ENCODE measurements around the gene EIF5A.
"Not testable (repeated sequence)": the region's sequence is repeated elsewhere in the genome, so short reads cannot be mapped to it uniquely, and the experiment has no call there.

Gene EIF5A

DNA sequence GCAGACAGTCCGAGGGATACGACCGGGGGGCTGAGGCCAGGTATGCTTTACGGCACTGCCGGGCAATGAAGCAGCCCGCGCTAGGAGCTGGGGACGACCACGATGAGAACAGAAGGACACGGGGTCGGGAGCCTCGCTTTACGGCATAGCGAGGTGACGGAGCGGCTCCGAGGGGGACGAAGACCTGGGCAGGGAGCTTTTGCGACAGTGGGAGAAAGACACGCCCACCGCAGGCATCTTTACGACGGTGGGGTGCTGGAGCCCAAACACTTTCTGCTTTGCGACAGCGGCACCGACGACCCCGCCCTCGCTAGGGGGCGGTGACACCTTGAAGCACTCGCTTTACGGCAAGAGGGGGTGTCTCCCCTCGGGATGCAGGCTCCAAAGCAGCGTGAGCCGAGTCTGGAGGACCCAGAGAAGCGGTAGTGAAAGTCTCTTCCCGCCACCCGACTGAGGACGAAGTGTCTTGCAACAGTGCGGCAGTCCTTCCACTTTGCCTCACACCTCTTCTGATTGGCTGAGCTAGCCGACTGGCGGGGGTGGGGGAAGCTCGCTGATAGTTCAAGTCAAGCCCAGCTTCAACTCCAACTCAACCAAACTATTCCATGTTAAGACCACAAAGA, 22.1 kb downstream of the EIF5A start:
- peak overlapping the region; percentile 99 for H3K4me3 Mint-ChIP-seq
- peaks cover 47% of the 10 kb centered on the region for H3K4me1 Mint-ChIP-seq
- H3K9me3 Mint-ChIP-seq = no peaks in the 10 kb centered on the region
- H3K36me3 Mint-ChIP-seq (ENCODE audit: low read depth) = no peaks in the 10 kb centered on the region
- peak; percentile 95 for DNase-seq
- peak overlapping the region; percentile 97 for H3K27ac Mint-ChIP-seq
- peaks cover 4% of the 10 kb centered on the region for H3K27me3 Mint-ChIP-seq (ENCODE audit: low read depth, poor library complexity)
- TF ChIP-seq, protein P1, sequence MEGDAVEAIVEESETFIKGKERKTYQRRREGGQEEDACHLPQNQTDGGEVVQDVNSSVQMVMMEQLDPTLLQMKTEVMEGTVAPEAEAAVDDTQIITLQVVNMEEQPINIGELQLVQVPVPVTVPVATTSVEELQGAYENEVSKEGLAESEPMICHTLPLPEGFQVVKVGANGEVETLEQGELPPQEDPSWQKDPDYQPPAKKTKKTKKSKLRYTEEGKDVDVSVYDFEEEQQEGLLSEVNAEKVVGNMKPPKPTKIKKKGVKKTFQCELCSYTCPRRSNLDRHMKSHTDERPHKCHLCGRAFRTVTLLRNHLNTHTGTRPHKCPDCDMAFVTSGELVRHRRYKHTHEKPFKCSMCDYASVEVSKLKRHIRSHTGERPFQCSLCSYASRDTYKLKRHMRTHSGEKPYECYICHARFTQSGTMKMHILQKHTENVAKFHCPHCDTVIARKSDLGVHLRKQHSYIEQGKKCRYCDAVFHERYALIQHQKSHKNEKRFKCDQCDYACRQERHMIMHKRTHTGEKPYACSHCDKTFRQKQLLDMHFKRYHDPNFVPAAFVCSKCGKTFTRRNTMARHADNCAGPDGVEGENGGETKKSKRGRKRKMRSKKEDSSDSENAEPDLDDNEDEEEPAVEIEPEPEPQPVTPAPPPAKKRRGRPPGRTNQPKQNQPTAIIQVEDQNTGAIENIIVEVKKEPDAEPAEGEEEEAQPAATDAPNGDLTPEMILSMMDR (IDR thresholded peaks at IDR 0.05) = no peak

DNA sequence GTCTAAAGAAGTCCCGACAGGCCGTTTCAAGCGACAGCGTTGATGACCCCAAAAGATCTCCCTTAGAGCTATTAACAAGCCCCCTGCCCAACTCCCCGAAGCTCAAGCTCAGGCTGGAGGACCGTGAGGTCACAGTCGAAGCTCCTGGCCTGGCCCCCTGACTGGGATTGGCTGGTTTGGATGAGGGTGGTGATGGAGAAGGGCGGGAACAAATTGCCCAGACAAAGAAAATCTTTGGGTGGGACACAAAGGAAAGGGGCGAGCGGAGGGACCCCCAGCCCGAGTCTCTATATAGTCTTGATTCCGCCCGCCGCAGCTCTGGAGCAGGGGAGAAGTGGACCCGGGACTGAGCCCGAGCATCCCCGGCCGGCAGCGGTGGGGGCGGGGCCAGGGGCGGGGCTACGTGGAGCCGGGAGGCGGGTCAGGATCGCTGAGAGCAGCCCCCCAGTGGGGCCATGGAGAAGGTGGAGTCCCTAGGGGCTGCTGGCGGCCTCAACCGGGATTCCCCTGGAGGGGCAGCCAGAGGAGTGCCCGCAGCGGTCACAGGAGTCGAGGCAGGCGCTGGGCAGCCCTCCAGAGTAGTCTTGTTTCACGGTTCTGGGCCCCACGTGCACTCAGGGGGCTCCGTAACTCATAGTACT, 22.7 kb downstream of the EIF5A start:
- H3K27me3 Mint-ChIP-seq (ENCODE audit: low read depth, poor library complexity) = peaks cover 4% of the 10 kb centered on the region
- no peaks in the 10 kb centered on the region for H3K9me3 Mint-ChIP-seq
- H3K36me3 Mint-ChIP-seq (ENCODE audit: low read depth) = no peaks in the 10 kb centered on the region
- peak overlapping the region; percentile 99 for H3K4me3 Mint-ChIP-seq
- peak; percentile 87 for DNase-seq
- peaks cover 47% of the 10 kb centered on the region for H3K4me1 Mint-ChIP-seq
- peak overlapping the region; percentile 97 for H3K27ac Mint-ChIP-seq
- TF ChIP-seq, protein P1 (IDR thresholded peaks at IDR 0.05) = no peak

DNA sequence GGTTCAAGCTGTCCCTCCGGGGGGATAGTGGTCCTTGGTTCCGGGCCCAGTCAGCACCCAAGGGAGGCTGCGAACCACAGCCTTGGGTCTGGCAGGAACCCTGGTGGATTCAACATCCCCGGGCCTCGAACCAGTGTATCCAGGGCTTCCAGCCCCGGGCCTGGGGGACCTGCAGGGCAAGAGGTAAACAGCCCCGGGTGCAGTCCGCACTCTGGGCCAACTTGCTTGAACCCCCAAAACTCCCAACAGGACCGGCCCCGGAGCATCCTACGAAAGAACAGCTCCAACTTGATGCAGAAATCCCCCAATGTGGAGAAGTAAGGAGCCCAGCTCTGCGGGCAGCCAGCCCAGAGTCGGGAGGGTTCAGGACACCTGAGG, 23.2 kb downstream of the EIF5A start:
- H3K4me3 Mint-ChIP-seq = peak overlapping the region; percentile 99
- peaks cover 52% of the 10 kb centered on the region for H3K4me1 Mint-ChIP-seq
- no peak for DNase-seq
- peaks cover 4% of the 10 kb centered on the region for H3K27me3 Mint-ChIP-seq (ENCODE audit: low read depth, poor library complexity)
- no peaks in the 10 kb centered on the region for H3K9me3 Mint-ChIP-seq
- H3K27ac Mint-ChIP-seq = peak overlapping the region; percentile 71
- H3K36me3 Mint-ChIP-seq (ENCODE audit: low read depth) = no peaks in the 10 kb centered on the region
- TF ChIP-seq, protein P1 (IDR thresholded peaks at IDR 0.05) = no peak

DNA sequence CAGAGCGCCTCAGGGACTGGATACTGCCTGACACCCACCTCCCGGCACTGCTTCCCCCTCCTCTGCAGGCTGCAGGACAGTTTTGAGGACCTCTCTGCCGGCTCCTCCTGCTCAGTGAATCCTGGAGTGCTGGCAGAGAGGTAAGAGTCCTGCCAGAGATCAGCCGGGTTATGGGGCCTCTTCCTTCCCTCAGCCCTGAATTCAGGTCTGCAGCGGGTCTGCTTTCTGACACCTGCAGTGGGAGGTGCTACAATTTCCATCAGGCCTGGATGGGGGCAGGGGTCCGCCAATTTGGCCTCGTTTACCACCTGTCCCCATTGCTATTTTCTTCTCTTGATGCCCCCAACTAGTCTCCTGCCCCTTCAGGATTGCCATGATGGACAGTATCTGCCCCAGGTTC, 24.7 kb downstream of the EIF5A start:
- DNase-seq = no peak
- TF ChIP-seq, protein P1 (IDR thresholded peaks at IDR 0.05) = no peak
- H3K9me3 Mint-ChIP-seq = no peaks in the 10 kb centered on the region
- no peaks in the 10 kb centered on the region for H3K36me3 Mint-ChIP-seq (ENCODE audit: low read depth)
- H3K4me1 Mint-ChIP-seq = peaks cover 64% of the 10 kb centered on the region
- peak overlapping the region; percentile 16 for H3K27ac Mint-ChIP-seq
- peaks cover 4% of the 10 kb centered on the region for H3K27me3 Mint-ChIP-seq (ENCODE audit: low read depth, poor library complexity)
- H3K4me3 Mint-ChIP-seq = peak overlapping the region; percentile 59

DNA sequence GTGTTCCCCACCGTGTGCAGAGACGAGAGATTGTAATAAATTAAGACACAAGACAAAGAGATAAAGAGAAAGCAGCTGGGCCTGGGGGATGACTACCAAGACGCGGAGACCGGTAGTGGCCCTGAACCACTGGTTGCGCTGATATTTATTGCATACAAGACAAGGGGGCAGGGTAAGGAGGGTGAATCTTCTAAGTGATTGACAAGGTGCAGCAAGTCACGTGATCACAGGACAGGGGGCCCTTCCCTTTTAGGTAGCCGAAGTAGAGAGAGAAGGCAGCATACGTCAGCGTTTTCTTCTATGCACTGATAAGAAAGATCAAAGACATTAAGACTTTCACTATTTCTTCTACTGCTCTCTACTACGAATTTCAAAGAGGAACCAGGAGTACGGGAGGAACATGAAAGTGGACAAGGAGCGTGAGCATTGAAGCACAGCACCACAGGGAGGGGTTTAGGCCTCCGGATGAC, 25.2 kb downstream of the EIF5A start:
- peaks cover 66% of the 10 kb centered on the region for H3K4me1 Mint-ChIP-seq
- not testable (repeated sequence) for H3K36me3 Mint-ChIP-seq (ENCODE audit: low read depth); DNase-seq; H3K27me3 Mint-ChIP-seq (ENCODE audit: low read depth, poor library complexity); H3K9me3 Mint-ChIP-seq
- H3K4me3 Mint-ChIP-seq = peak overlapping the region; percentile 59
- peak overlapping the region; percentile 44 for H3K27ac Mint-ChIP-seq

DNA sequence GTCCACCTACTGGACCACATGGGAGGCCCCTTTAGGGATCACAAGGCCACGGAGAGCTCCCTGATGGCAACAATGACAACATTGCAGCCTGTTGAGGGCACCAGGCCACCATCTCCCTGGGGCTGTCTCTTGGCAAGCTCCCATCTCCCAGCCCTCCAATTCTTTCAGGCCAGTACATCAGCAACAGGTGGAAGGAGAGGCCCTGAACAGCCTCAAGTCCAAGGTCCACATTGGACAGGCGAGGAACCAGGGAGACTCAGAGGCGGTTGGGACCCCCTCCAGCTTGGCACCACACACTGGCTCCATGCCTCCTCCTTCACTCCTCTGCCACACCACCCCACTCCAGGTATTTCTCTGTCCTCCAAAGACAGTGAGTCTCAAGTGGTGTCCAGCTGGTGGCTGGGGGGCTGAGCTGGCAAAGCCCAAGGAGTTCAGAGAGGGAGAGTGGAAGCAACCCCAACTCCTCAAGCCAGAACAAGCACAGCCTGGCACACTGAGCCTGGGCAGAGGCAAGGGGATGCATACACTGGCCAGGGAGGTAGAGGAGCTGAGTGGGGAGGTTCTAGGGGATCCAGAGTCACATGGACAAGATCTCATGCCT, 27.6 kb downstream of the EIF5A start:
- H3K4me1 Mint-ChIP-seq = peaks cover 57% of the 10 kb centered on the region
- H3K4me3 Mint-ChIP-seq = no peak overlapping the region

DNA sequence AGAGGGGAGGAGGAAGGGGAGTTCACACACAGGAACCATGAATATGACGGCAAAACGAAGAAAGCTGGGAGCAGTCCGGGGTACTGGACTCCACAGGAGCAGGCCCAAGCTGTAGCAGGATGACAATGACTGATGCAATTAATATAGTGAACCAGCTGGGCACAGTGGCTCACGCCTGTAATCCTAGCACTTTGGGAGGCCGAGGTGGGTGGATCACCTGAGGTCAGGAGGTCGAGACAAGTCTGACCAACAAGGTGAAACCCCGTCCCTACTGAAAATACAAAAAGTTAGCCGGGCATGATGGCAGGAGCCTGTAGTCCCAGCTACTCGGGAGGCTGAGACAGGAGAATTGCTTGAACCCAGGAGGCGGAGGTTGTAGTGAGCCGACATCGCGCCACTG, 28.3 kb downstream of the EIF5A start:
- Mint-ChIP-seq H3K27ac (peak overlapping the region; percentile 90), H3K4me1 (peaks cover 51% of the 10 kb centered on the region)
- not testable (repeated sequence) for DNase-seq; H3K27me3 Mint-ChIP-seq (ENCODE audit: low read depth, poor library complexity); H3K4me3 Mint-ChIP-seq; H3K36me3 Mint-ChIP-seq (ENCODE audit: low read depth); H3K9me3 Mint-ChIP-seq

More for the DNA sequence above, 27.6 kb downstream of the EIF5A start:
- no peak for DNase-seq
- TF ChIP-seq, protein P1 (IDR thresholded peaks at IDR 0.05) = no peak
- H3K27ac Mint-ChIP-seq = peak overlapping the region; percentile 90
- peaks cover 4% of the 10 kb centered on the region for H3K27me3 Mint-ChIP-seq (ENCODE audit: low read depth, poor library complexity)
- no peaks in the 10 kb centered on the region for H3K36me3 Mint-ChIP-seq (ENCODE audit: low read depth)
- H3K9me3 Mint-ChIP-seq = no peaks in the 10 kb centered on the region
